ENCODE measurements around the gene ANKRD10.
A peak's percentile ranks its signal among the peaks of the same experiment; 100 is the strongest.

Gene ANKRD10

GRCh38 chr13:110914331-110915056 lies 375 bp downstream of the ANKRD10 start:
- peak; percentile 83 for DNase-seq

- no peak for DNase-seq
Observed at GRCh38 chr13:110914081-110914330, 863 bp downstream of the ANKRD10 start.

- no peak for DNase-seq
Observed at GRCh38 chr13:110913322-110914080, 1.4 kb downstream of the ANKRD10 start.

- no peak for DNase-seq
Observed at GRCh38 chr13:110912651-110913051, 2.2 kb downstream of the ANKRD10 start.

- DNase-seq = no peak
Observed at GRCh38 chr13:110911880-110912279, 3.0 kb downstream of the ANKRD10 start.

GRCh38 chr13:110910013-110910890 lies 4.6 kb downstream of the ANKRD10 start:
- DNase-seq = no peak

- DNase-seq = no peak
Observed at GRCh38 chr13:110907951-110908898, 6.6 kb downstream of the ANKRD10 start.

GRCh38 chr13:110907301-110907700 lies 7.6 kb downstream of the ANKRD10 start:
- no peak for DNase-seq

- no peak for DNase-seq
Observed at GRCh38 chr13:110904748-110905147, 10.1 kb downstream of the ANKRD10 start.

GRCh38 chr13:110902370-110902769 lies 12.5 kb downstream of the ANKRD10 start:
- no peak for DNase-seq

- no peak for DNase-seq
Observed at GRCh38 chr13:110897521-110897920, 17.3 kb downstream of the ANKRD10 start.

GRCh38 chr13:110897014-110897413 lies 17.9 kb downstream of the ANKRD10 start:
- DNase-seq = no peak

GRCh38 chr13:110894086-110894485 lies 20.8 kb downstream of the ANKRD10 start:
- DNase-seq = no peak

GRCh38 chr13:110893571-110893970 lies 21.3 kb downstream of the ANKRD10 start:
- DNase-seq = no peak

GRCh38 chr13:110890279-110891165 lies 24.3 kb downstream of the ANKRD10 start:
- DNase-seq = no peak

- DNase-seq = no peak
Observed at GRCh38 chr13:110888390-110888789, 26.5 kb downstream of the ANKRD10 start.

- no peak for DNase-seq
Observed at GRCh38 chr13:110887597-110888333, 27.1 kb downstream of the ANKRD10 start.

GRCh38 chr13:110886870-110887596 lies 27.8 kb downstream of the ANKRD10 start:
- no peak for DNase-seq

- no peak for DNase-seq
Observed at GRCh38 chr13:110885966-110886869, 28.7 kb downstream of the ANKRD10 start.
